Measurements from ENCODE around the gene NOS3. TPM values are rescaled to one million over a fixed set of nuclear protein-coding genes. Genes with fewer than 3 reads are reported as not detected.

NOS3 gene
- total and polyA plus RNA-seq, 11 donors = 8.9 to 49.4 (median 17.3) TPM

DNA sequence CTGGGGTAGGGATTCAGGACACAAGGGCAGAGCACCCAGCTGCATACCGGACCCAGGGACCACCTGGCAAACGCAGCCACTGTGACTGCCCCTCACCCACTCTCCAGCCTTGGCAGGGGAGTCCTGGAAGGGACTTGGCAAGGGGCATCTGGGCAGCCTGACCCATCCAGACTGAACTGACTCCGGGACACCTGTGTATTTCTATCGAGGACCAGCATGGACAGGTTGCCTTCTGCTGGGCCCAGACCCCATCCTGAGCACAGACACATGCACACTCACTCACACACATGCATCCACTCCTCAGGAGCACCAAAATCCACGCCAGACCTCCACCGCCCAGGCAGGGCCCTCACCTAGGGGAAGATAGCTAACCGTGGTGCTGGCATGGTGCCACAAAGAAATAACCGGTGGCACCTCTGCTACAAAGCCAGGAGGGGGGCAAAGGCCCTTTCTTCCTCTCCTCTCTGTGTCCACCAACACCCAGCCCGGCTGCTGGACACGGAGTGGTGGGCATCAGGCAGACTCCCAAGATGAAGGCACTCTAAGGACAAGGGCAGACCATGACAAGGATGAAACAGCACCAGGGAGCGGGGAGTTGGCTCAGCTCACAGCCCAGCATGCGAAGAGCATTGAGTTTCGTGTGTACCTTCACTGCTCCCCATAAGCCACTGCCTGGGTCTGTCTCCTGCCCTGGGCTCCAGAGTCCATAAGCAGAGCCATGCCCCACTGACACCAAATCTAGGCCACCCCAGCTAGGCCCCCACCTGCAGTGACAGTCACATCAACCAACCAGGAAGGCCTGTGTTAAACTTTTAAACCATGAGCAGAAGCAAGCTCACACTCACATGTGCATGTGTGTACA lies 48.0 kb upstream of the NOS3 start:
- no peak for TF ChIP-seq POLR2A (IDR thresholded peaks at IDR 0.05)
- TF ChIP-seq, protein P1, sequence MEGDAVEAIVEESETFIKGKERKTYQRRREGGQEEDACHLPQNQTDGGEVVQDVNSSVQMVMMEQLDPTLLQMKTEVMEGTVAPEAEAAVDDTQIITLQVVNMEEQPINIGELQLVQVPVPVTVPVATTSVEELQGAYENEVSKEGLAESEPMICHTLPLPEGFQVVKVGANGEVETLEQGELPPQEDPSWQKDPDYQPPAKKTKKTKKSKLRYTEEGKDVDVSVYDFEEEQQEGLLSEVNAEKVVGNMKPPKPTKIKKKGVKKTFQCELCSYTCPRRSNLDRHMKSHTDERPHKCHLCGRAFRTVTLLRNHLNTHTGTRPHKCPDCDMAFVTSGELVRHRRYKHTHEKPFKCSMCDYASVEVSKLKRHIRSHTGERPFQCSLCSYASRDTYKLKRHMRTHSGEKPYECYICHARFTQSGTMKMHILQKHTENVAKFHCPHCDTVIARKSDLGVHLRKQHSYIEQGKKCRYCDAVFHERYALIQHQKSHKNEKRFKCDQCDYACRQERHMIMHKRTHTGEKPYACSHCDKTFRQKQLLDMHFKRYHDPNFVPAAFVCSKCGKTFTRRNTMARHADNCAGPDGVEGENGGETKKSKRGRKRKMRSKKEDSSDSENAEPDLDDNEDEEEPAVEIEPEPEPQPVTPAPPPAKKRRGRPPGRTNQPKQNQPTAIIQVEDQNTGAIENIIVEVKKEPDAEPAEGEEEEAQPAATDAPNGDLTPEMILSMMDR (IDR thresholded peaks at IDR 0.05) = no peak
- Histone ChIP-seq H3K9me3 (no peaks in the 10 kb centered on the region), H3K4me3 (no peak overlapping the region), H3K27me3 (peaks cover 0 to 16% (median 0%) of the 10 kb centered on the region in 9 donors), H3K36me3 (peaks cover 0 to 7% (median 0%) of the 10 kb centered on the region in 9 donors), H3K4me1 (peaks cover 0 to 57% (median 9%) of the 10 kb centered on the region in 12 donors), H3K27ac (peak overlapping the region in 9 of 12 donors; percentile 5 to 77 (median 55))
- intact Hi-C loops (cut with DNase I) = loop anchor here in 1 of 10 donors (5.0 kb wide), 1 partner anchor 36 kb away; no protein-coding TSS in a partner anchor
- DNase-seq (peak in 2 of 5 donors; percentile 9 to 29), ATAC-seq (peak in 2 of 4 donors; percentile 0 to 1)
- 58 to 74% (median 67%) methylated on average over 9 to 13 of the region's 13 CpGs for WGBS, 4 donors

DNA sequence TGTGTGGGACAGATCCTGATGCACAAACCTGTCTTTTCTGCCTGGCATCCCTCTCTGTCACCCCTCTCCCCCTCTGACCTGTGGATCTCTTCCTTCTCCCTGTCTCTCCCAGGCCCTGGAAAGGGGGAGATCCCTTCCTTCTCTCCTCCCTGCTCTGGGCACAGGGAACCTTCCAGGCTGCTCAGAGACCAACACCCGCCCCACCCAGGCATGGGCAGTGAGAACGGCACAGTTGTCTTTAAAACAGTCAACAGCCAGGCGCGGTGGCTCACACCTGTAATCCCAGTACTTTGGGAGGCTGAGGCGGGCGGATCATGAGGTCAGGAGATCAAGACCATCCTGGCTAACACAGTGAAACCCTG lies 47.4 kb upstream of the NOS3 start:
- TF ChIP-seq POLR2A (IDR thresholded peaks at IDR 0.05) = no peak
- TF ChIP-seq, protein P1 (IDR thresholded peaks at IDR 0.05) = no peak

DNA sequence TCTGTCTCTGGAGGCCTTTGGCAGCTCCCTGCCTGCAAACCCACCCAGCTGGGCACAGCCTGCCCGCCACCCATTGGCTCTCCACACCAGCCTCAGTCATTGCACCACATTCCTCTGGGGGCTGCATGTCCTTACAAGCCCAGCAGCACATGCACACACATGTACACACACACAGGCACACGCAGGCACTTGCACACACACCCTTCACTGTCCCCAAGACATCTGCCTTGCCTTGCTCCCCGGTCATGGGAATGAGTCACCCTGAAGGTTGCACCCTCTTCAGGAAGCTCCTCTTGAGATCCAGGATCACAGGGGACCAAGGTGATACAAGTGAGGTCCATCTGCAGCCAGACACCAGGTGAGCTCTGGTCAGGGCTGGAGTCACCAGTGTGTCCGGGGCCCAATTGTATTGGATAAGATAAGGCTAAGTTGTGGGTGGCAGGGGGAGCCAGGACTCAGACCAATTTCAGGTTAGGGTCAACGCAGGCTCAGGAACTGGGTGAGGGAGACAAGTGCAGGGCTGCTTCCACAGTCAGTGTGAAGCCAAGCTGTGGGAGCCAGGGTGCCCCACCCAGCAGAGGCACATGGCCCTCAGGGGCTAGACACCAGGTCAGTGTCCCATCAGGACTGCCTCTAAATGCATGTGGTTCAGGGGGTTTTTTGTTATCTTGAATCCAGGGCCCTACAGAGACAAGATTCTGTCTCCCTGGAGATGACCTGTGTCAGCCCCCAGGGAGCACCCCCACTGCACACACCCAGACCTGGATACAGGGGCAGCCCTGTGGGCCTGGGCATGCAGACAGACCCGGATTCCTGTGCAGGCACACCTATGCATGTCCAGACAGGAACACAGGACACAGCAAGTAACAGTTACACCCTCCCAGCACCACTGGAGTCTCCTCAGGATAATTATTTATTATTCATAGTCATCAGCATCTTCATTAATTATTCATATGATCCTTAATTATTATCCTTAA lies 46.5 kb upstream of the NOS3 start:
- Histone ChIP-seq H3K4me3 (no peak overlapping the region), H3K36me3 (peaks cover 0 to 7% (median 0%) of the 10 kb centered on the region in 9 donors), H3K4me1 (peaks cover 0 to 64% (median 11%) of the 10 kb centered on the region in 12 donors), H3K27me3 (peaks cover 0 to 20% (median 0%) of the 10 kb centered on the region in 9 donors), H3K9me3 (no peaks in the 10 kb centered on the region), H3K27ac (peak overlapping the region in 6 of 12 donors; percentile 75 to 88 (median 84))
- WGBS, 4 donors = 76 to 82% (median 80%) methylated on average over 5 to 6 of the region's 6 CpGs
- intact Hi-C loops (cut with DNase I) = loop anchor here in 1 of 10 donors (5.0 kb wide), 1 partner anchor 37 kb away; no protein-coding TSS in a partner anchor
- TF ChIP-seq, protein P1 (IDR thresholded peaks at IDR 0.05) = no peak
- no peak for TF ChIP-seq POLR2A (IDR thresholded peaks at IDR 0.05)
- DNase-seq (peak in 2 of 5 donors; percentile 13 to 24), ATAC-seq (no peak)

More for the DNA sequence above, 47.4 kb upstream of the NOS3 start:
- Histone ChIP-seq H3K27me3 (peaks cover 0 to 20% (median 0%) of the 10 kb centered on the region in 9 donors), H3K4me3 (no peak overlapping the region), H3K4me1 (peaks cover 0 to 63% (median 11%) of the 10 kb centered on the region in 12 donors), H3K9me3 (no peaks in the 10 kb centered on the region), H3K27ac (peak overlapping the region in 1 of 12 donors; percentile 77), H3K36me3 (peaks cover 0 to 7% (median 0%) of the 10 kb centered on the region in 9 donors)
- WGBS, 4 donors = 81 to 98% (median 93%) methylated on average over 6 of the region's 6 CpGs
- no peak for ATAC-seq
- intact Hi-C loops (cut with DNase I) = loop anchor here in 1 of 10 donors (5.0 kb wide), 1 partner anchor 36 kb away; no protein-coding TSS in a partner anchor
- peak in 1 of 5 donors; percentile 8 for DNase-seq
